ENCODE results near the gene PDPR.
"Not testable (repeated sequence)": the region's sequence is repeated elsewhere in the genome, so short reads cannot be mapped to it uniquely, and the experiment has no call there.

The PDPR gene

DNA sequence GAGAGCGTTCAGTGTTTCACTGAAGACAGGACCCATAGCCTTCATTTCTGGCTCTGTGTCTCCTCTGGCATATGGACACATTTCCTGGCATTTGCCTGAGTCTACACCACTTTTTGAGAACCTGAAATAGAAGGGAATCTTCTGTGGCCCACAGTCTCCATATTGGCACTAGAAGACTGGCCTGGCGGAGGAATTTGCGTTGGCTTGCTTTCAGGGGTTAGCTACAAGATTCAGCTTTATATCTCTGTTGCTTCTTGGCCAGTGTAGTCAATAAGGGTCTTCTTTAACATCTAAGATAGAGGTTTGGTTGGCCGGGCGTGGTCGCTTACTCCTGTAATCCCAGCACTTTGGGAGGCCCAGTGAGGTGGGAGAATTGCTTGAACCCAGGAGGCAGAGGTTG lies 46.7 kb downstream of the PDPR start:
- WGBS, 2 experiments, result 92 to 96% methylated on average over 6 of the region's 6 CpGs
- H3K36me3 ChIP-seq (ENCODE audit: control insufficient read depth, insufficient read depth, low read length), result peaks cover 58% of the 10 kb centered on the region

DNA sequence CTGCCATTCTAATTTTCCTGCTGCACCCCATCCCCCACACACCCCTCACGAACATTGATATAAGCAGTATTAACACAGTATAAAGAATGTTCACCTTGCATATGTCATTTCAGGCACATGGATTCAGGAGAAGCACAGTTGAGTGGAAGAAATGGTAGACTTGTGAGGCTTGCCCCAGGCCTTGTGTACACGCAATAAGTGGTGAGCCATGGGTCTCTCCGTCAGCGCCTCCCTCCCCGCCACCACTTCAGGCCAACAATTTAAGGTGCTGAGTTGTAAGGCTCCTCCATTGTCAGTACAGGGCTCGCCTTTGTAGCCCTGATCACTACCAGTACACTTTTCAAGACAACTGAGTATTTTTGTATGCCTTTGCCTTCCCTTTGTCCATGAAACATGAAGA lies 47.2 kb downstream of the PDPR start:
- H3K27ac ChIP-seq (ENCODE audit: insufficient read depth, low read depth, low read length, poor library complexity, severe bottlenecking), result no peak overlapping the region
- no peaks in the 10 kb centered on the region for H3K27me3 ChIP-seq (ENCODE audit: control insufficient read depth, insufficient read depth, low read length, poor library complexity, severe bottlenecking)
- H3K4me1 ChIP-seq (ENCODE audit: control insufficient read depth, insufficient read depth, low read length), result peaks cover 7% of the 10 kb centered on the region
- H3K9me3 ChIP-seq (ENCODE audit: control insufficient read depth, low read length), result no peaks in the 10 kb centered on the region
- 94 to 95% methylated on average over 6 of the region's 6 CpGs for WGBS, 2 experiments
- no peak overlapping the region for H3K4me3 ChIP-seq (ENCODE audit: insufficient read depth, low read depth, low read length)
- peaks cover 53% of the 10 kb centered on the region for H3K36me3 ChIP-seq (ENCODE audit: control insufficient read depth, insufficient read depth, low read length)

More for the DNA sequence above, 46.7 kb downstream of the PDPR start:
- Histone ChIP-seq H3K9me3 (ENCODE audit: control insufficient read depth, low read length) (no peaks in the 10 kb centered on the region), H3K4me1 (ENCODE audit: control insufficient read depth, insufficient read depth, low read length) (peaks cover 7% of the 10 kb centered on the region), H3K27me3 (ENCODE audit: control insufficient read depth, insufficient read depth, low read length, poor library complexity, severe bottlenecking) (no peaks in the 10 kb centered on the region), H3K4me3 (ENCODE audit: insufficient read depth, low read depth, low read length) (no peak overlapping the region), H3K27ac (ENCODE audit: insufficient read depth, low read depth, low read length, poor library complexity, severe bottlenecking) (no peak overlapping the region)

DNA sequence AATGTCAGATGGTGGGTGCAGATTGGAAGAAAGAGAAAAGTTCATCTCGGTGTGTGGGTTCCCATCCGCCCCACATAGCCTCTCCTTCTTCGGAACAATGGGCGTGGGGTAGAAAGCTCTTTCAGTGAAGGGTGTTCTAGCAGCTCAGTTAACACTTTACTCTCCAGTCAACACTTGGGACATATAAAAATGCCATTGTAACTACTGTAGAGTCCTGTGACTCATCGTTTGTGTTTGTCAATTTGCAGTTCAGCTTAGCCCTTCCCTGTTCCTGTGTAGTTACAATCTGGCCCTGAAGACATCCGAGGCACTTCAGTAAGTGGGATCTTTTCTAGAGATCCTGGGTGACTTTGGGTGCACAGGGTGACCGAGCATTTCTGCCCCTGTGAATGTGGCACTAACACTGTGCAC lies 47.9 kb downstream of the PDPR start:
- Histone ChIP-seq H3K4me1 (ENCODE audit: control insufficient read depth, insufficient read depth, low read length) (peaks cover 7% of the 10 kb centered on the region), H3K27me3 (ENCODE audit: control insufficient read depth, insufficient read depth, low read length, poor library complexity, severe bottlenecking) (no peaks in the 10 kb centered on the region), H3K4me3 (ENCODE audit: insufficient read depth, low read depth, low read length) (no peak overlapping the region), H3K27ac (ENCODE audit: insufficient read depth, low read depth, low read length, poor library complexity, severe bottlenecking) (peak overlapping the region; percentile 39), H3K9me3 (ENCODE audit: control insufficient read depth, low read length) (no peaks in the 10 kb centered on the region), H3K36me3 (ENCODE audit: control insufficient read depth, insufficient read depth, low read length) (peaks cover 46% of the 10 kb centered on the region)
- WGBS, 2 experiments, result 82 to 85% methylated on average over 7 of the region's 7 CpGs

DNA sequence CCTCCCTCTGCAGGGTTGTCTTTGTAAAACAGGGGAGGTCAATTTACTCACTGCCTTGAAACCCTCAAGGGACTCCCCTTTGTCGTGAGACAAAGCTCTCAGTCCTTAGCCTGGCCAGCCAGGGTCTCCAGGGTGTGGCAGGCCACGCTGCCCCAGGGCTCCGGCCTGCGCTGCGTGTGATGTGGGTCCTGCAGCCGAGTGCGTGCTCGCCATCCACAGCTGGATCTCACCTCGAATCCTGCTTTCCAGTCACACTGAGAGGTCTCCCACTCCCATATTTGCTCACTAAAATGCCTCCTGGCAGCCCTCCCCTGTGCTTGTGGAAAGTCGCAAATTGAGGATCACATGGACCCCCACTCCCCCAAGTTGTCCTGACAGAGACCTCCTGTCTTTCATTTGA lies 49.5 kb downstream of the PDPR start:
- Histone ChIP-seq H3K27me3 (ENCODE audit: control insufficient read depth, insufficient read depth, low read length, poor library complexity, severe bottlenecking) (no peaks in the 10 kb centered on the region), H3K27ac (ENCODE audit: insufficient read depth, low read depth, low read length, poor library complexity, severe bottlenecking) (no peak overlapping the region), H3K4me1 (ENCODE audit: control insufficient read depth, insufficient read depth, low read length) (peaks cover 7% of the 10 kb centered on the region), H3K4me3 (ENCODE audit: insufficient read depth, low read depth, low read length) (no peak overlapping the region), H3K36me3 (ENCODE audit: control insufficient read depth, insufficient read depth, low read length) (peaks cover 31% of the 10 kb centered on the region), H3K9me3 (ENCODE audit: control insufficient read depth, low read length) (no peaks in the 10 kb centered on the region)
- WGBS, 2 experiments, result 75 to 78% methylated on average over 10 of the region's 10 CpGs

GRCh38 chr16:70166688-70167087 lies 52.6 kb downstream of the PDPR start:
- 66 to 90% methylated on average over 4 to 5 of the region's 10 CpGs for WGBS, 2 experiments
- H3K4me3 ChIP-seq (ENCODE audit: insufficient read depth, low read depth, low read length); H3K9me3 ChIP-seq (ENCODE audit: control insufficient read depth, low read length); H3K27me3 ChIP-seq (ENCODE audit: control insufficient read depth, insufficient read depth, low read length, poor library complexity, severe bottlenecking); H3K27ac ChIP-seq (ENCODE audit: insufficient read depth, low read depth, low read length, poor library complexity, severe bottlenecking); H3K4me1 ChIP-seq (ENCODE audit: control insufficient read depth, insufficient read depth, low read length); H3K36me3 ChIP-seq (ENCODE audit: control insufficient read depth, insufficient read depth, low read length): not testable (repeated sequence)

GRCh38 chr16:70173212-70173837 lies 59.2 kb downstream of the PDPR start, which contains the start of gene CLEC18C:
TSS of gene CLEC18C (plus strand) at chr16:70173787. CDS start at chr16:70174279, 492 bp downstream.
- not testable (repeated sequence) for H3K36me3 ChIP-seq (ENCODE audit: control insufficient read depth, insufficient read depth, low read length); H3K4me1 ChIP-seq (ENCODE audit: control insufficient read depth, insufficient read depth, low read length); H3K4me3 ChIP-seq (ENCODE audit: insufficient read depth, low read depth, low read length); H3K9me3 ChIP-seq (ENCODE audit: control insufficient read depth, low read length); H3K27ac ChIP-seq (ENCODE audit: insufficient read depth, low read depth, low read length, poor library complexity, severe bottlenecking); H3K27me3 ChIP-seq (ENCODE audit: control insufficient read depth, insufficient read depth, low read length, poor library complexity, severe bottlenecking)
- 92 to 95% methylated on average over 13 to 15 of the region's 21 CpGs for WGBS, 2 experiments

GRCh38 chr16:70173916-70174315 lies 59.8 kb downstream of the PDPR start:
- WGBS, 2 experiments, result 54% methylated on average over 4 of the region's 15 CpGs; no CpG with 5 or more reads in 1 of the 2 experiments
- H3K36me3 ChIP-seq (ENCODE audit: control insufficient read depth, insufficient read depth, low read length); H3K27me3 ChIP-seq (ENCODE audit: control insufficient read depth, insufficient read depth, low read length, poor library complexity, severe bottlenecking); H3K4me1 ChIP-seq (ENCODE audit: control insufficient read depth, insufficient read depth, low read length); H3K9me3 ChIP-seq (ENCODE audit: control insufficient read depth, low read length); H3K27ac ChIP-seq (ENCODE audit: insufficient read depth, low read depth, low read length, poor library complexity, severe bottlenecking); H3K4me3 ChIP-seq (ENCODE audit: insufficient read depth, low read depth, low read length): not testable (repeated sequence)

- not testable (repeated sequence) for H3K27me3 ChIP-seq (ENCODE audit: control insufficient read depth, insufficient read depth, low read length, poor library complexity, severe bottlenecking); H3K4me3 ChIP-seq (ENCODE audit: insufficient read depth, low read depth, low read length); H3K27ac ChIP-seq (ENCODE audit: insufficient read depth, low read depth, low read length, poor library complexity, severe bottlenecking); H3K4me1 ChIP-seq (ENCODE audit: control insufficient read depth, insufficient read depth, low read length); H3K9me3 ChIP-seq (ENCODE audit: control insufficient read depth, low read length); H3K36me3 ChIP-seq (ENCODE audit: control insufficient read depth, insufficient read depth, low read length)
- WGBS, 2 experiments, result no CpG with 5 or more reads among the region's 21 CpGs
Observed at GRCh38 chr16:70174387-70174932, 60.3 kb downstream of the PDPR start.

GRCh38 chr16:70187858-70188607 lies 73.9 kb downstream of the PDPR start:
- not testable (repeated sequence) for H3K27me3 ChIP-seq (ENCODE audit: control insufficient read depth, insufficient read depth, low read length, poor library complexity, severe bottlenecking); H3K9me3 ChIP-seq (ENCODE audit: control insufficient read depth, low read length); H3K27ac ChIP-seq (ENCODE audit: insufficient read depth, low read depth, low read length, poor library complexity, severe bottlenecking); H3K4me1 ChIP-seq (ENCODE audit: control insufficient read depth, insufficient read depth, low read length); H3K36me3 ChIP-seq (ENCODE audit: control insufficient read depth, insufficient read depth, low read length); H3K4me3 ChIP-seq (ENCODE audit: insufficient read depth, low read depth, low read length)
- 44 to 46% methylated on average over 12 to 13 of the region's 71 CpGs for WGBS, 2 experiments

DNA sequence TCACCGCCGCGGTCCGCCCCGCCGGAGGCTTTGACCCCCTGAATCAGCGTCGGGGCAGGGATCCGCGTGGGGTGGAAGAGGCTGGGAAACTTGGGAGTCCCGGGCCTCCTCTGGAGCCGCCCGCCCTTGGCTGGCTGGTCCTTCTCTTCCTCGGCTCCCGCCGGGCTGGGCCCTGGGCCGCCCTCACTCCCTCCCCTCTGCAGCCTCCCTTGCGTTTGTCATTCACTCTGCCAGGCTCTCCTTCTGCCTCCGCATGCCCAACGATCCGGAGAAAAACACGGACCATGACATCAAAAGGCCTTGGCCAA lies 74.4 kb downstream of the PDPR start:
- 3% methylated on average over 11 to 12 of the region's 22 CpGs for WGBS, 2 experiments

More for the DNA sequence above, 74.4 kb downstream of the PDPR start:
- H3K4me1 ChIP-seq (ENCODE audit: control insufficient read depth, insufficient read depth, low read length); H3K27me3 ChIP-seq (ENCODE audit: control insufficient read depth, insufficient read depth, low read length, poor library complexity, severe bottlenecking); H3K36me3 ChIP-seq (ENCODE audit: control insufficient read depth, insufficient read depth, low read length); H3K27ac ChIP-seq (ENCODE audit: insufficient read depth, low read depth, low read length, poor library complexity, severe bottlenecking); H3K9me3 ChIP-seq (ENCODE audit: control insufficient read depth, low read length); H3K4me3 ChIP-seq (ENCODE audit: insufficient read depth, low read depth, low read length): not testable (repeated sequence)
